PC-3 (cell line): Measurements from ENCODE around the gene N4BP2L2. TPM values are rescaled to one million over a fixed set of nuclear protein-coding genes. Genes with fewer than 3 reads are reported as not detected.

ENCODE experiments used
- ATAC-seq: fragments of 200-7000 bp; cut with Tn5 transposase; 2 replicates; pipeline ENCODE4 v1.9.1; 2020; ENCODE audit warnings: mild to moderate bottlenecking, moderate library complexity
- BruUV-seq: library from RNA; stranded (reverse); fragments of 400-500 nt; replicated peaks from 2 replicates; lab custom pipeline; 2021; lab: Mats Ljungman, UMichigan
- CTCF ChIA-PET: fragments of 300-600 bp; sonication (Branson Sonifier 250); formaldehyde crosslinking; loops from one replicate; lab custom pipeline; 2022; ENCODE audit warnings: antibody characterized with exemption; lab: Charles Lee
- POLR2A ChIA-PET: fragments of 300-600 bp; sonication (Branson Sonifier 250); formaldehyde crosslinking; loops from one replicate; lab custom pipeline; 2022; ENCODE audit warnings: antibody characterized with exemption; ENCODE audit not compliant: unreplicated experiment; lab: Charles Lee
- DNase-seq: peaks from one replicate; pipeline ENCODE4 v3.0.0-alpha.2; 2015
- H2AFZ ChIP-seq: fragments of 300-600 bp; sonication (generic); 2 replicates; pipeline ENCODE4 v1.6.0; 2016; ENCODE audit warnings: antibody characterized with exemption, low read length
- H3F3A ChIP-seq: fragments of 300-600 bp; sonication (generic); one replicate; pipeline ENCODE4 v1.6.0; 2017; ENCODE audit warnings: antibody characterized with exemption, low read length, control low read depth, mild to moderate bottlenecking; ENCODE audit not compliant: unreplicated experiment
- H3K27ac ChIP-seq: fragments of 300-600 bp; sonication (generic); 2 replicates; pipeline ENCODE4 v1.5.1; 2016; ENCODE audit warnings: mild to moderate bottlenecking, low read length
- H3K27me3 ChIP-seq: fragments of 300-600 bp; sonication (generic); 2 replicates; pipeline ENCODE4 v1.6.1; 2016; ENCODE audit warnings: low read length, mixed read lengths
- H3K36me3 ChIP-seq: fragments of 300-600 bp; sonication (generic); 2 replicates; pipeline ENCODE4 v1.6.1; 2016; ENCODE audit warnings: low read depth, mixed run types, low read length, mixed read lengths
- H3K4me1 ChIP-seq: fragments of 300-600 bp; sonication (generic); 2 replicates; pipeline ENCODE4 v1.5.1; 2016; ENCODE audit warnings: low read length; ENCODE audit not compliant: insufficient read depth
- H3K4me2 ChIP-seq: fragments of 300-600 bp; sonication (generic); 2 replicates; pipeline ENCODE4 v1.6.0; 2016; ENCODE audit warnings: low read length
- H3K4me3 ChIP-seq: fragments of 300-600 bp; sonication (generic); 2 replicates; pipeline ENCODE4 v1.5.1; 2016; ENCODE audit warnings: mild to moderate bottlenecking, low read length, mixed read lengths
- H3K79me2 ChIP-seq: fragments of 300-600 bp; sonication (generic); 2 replicates; pipeline ENCODE4 v1.6.1; 2017; ENCODE audit warnings: low read length, mixed read lengths
- H3K9ac ChIP-seq: fragments of 300-600 bp; sonication (generic); 2 replicates; pipeline ENCODE4 v1.6.0; 2016; ENCODE audit warnings: mild to moderate bottlenecking, low read length
- H3K9me2 ChIP-seq: fragments of 300-600 bp; sonication (generic); replicated peaks from 2 replicates; pipeline ENCODE4 v1.6.1; 2016; ENCODE audit warnings: mixed run types, low read length, mixed read lengths
- H3K9me3 ChIP-seq: fragments of 300-600 bp; sonication (generic); 2 replicates; pipeline ENCODE4 v1.6.1; 2016; ENCODE audit warnings: low read length, mixed read lengths
- H4K20me1 ChIP-seq: fragments of 300-600 bp; sonication (generic); 2 replicates; pipeline ENCODE4 v1.6.1; 2016; ENCODE audit warnings: low read length, mixed read lengths
- CTCF ChIP-seq: fragments of 300-600 bp; sonication (generic); conservative IDR thresholded peaks from 2 replicates; pipeline ENCODE4 v1.5.1; 2017; ENCODE audit warnings: antibody characterized with exemption, low read depth, mild to moderate bottlenecking, low read length
- EZH2 ChIP-seq: fragments of 300-600 bp; sonication (generic); IDR thresholded peaks from one replicate; pipeline ENCODE4 v1.6.1; 2017; ENCODE audit warnings: antibody characterized with exemption, mild to moderate bottlenecking, low read length; ENCODE audit not compliant: unreplicated experiment
- EZH2phosphoT487 ChIP-seq: fragments of 300-600 bp; sonication (generic); IDR thresholded peaks from 2 replicates; pipeline ENCODE4 v1.6.1; 2018; ENCODE audit warnings: mild to moderate bottlenecking, antibody characterized with exemption, low read length, borderline replicate concordance
- intact Hi-C: fragments of 100-400 bp; cut with micrococcal nuclease; formaldehyde crosslinking; loops from 2 replicates; pipeline ENCODE4 v1.9.0; 2023
- total RNA-seq: library from RNA; depleted of rRNA; stranded (reverse); fragments of >200 nt; gene quantifications from 2 replicates; pipeline ENCODE4 v1.2.3, GENCODE V29; 2014

The N4BP2L2 gene
- total RNA-seq, 1 experiment from 2014 or later = 51.4 TPM

- Histone ChIP-seq H3F3A (no peaks in the 10 kb centered on the region), H3K9me2 (no peaks in the 10 kb centered on the region), H3K36me3 (no peaks in the 10 kb centered on the region), H4K20me1 (no peaks in the 10 kb centered on the region), H3K27me3 (no peaks in the 10 kb centered on the region), H3K79me2 (no peaks in the 10 kb centered on the region), H3K4me1 (no peaks in the 10 kb centered on the region), H3K27ac (no peak overlapping the region), H2AFZ (no peak overlapping the region), H3K4me3 (no peak overlapping the region), H3K9me3 (no peaks in the 10 kb centered on the region), H3K9ac (no peak overlapping the region), H3K4me2 (no peak overlapping the region)
- DNase-seq (no peak), ATAC-seq (no peak)
- CTCF ChIA-PET = no interaction called here
- POLR2A ChIA-PET = no interaction called here
- no peak for TF ChIP-seq CTCF
- BruUV-seq = no TSS peak
- intact Hi-C loops = no loop called here
These were observed 148.1 kb downstream of the N4BP2L2 start for GRCh38 chr13:32390484-32390883.

GRCh38 chr13:32390048-32390447 is 148.5 kb downstream of the N4BP2L2 start:
- no peak for TF ChIP-seq CTCF
- no peak for TF ChIP-seq EZH2phosphoT487
- TF ChIP-seq EZH2 = no peak
- intact Hi-C loops = no loop called here
- Histone ChIP-seq H3K9me3 (no peaks in the 10 kb centered on the region), H3K27ac (no peak overlapping the region), H3K4me3 (no peak overlapping the region), H2AFZ (no peak overlapping the region), H3F3A (no peaks in the 10 kb centered on the region), H3K4me1 (no peaks in the 10 kb centered on the region), H3K79me2 (no peaks in the 10 kb centered on the region), H4K20me1 (no peaks in the 10 kb centered on the region), H3K9me2 (no peaks in the 10 kb centered on the region), H3K4me2 (no peak overlapping the region), H3K36me3 (no peaks in the 10 kb centered on the region), H3K27me3 (no peaks in the 10 kb centered on the region), H3K9ac (no peak overlapping the region)
- ChIA-PET POLR2A (no interaction called here), CTCF (no interaction called here)
- DNase-seq = no peak
- no peak for ATAC-seq
- BruUV-seq = no TSS peak

GRCh38 chr13:32385410-32385809 is 153.2 kb downstream of the N4BP2L2 start:
- DNase-seq = no peak
- no peaks in the 10 kb centered on the region for H3K4me1 ChIP-seq
- intact Hi-C loops = no loop called here
- H2AFZ ChIP-seq = no peak overlapping the region
- no peak overlapping the region for H3K4me3 ChIP-seq
- no peaks in the 10 kb centered on the region for H3K79me2 ChIP-seq
- no peaks in the 10 kb centered on the region for H3K27me3 ChIP-seq
- H3K36me3 ChIP-seq = no peaks in the 10 kb centered on the region; the same call in 1 of the 2 replicates
- no peaks in the 10 kb centered on the region for H3K9me2 ChIP-seq
- POLR2A ChIA-PET = no interaction called here
- no peak overlapping the region for H3K4me2 ChIP-seq
- BruUV-seq = no TSS peak
- H4K20me1 ChIP-seq = no peaks in the 10 kb centered on the region
- no peak overlapping the region for H3K27ac ChIP-seq
- no peak overlapping the region for H3K9ac ChIP-seq
- CTCF ChIA-PET = no interaction called here
- no peak for ATAC-seq
- no peaks in the 10 kb centered on the region for H3F3A ChIP-seq
- TF ChIP-seq EZH2 = no peak
- TF ChIP-seq CTCF = no peak
- TF ChIP-seq EZH2phosphoT487 = no peak
- no peaks in the 10 kb centered on the region for H3K9me3 ChIP-seq
